SKM-1 (cell line): Measurements from ENCODE around the gene PSMA5.

ENCODE experiments used
- DNase-seq: peaks from one replicate; lab custom pipeline; 2025; ENCODE audit not compliant: unreplicated experiment; lab: John Stamatoyannopoulos, UW

The PSMA5 gene

GRCh38 chr1:109370712-109371340 is 55.4 kb downstream of the PSMA5 start:
- DNase-seq = no peak

GRCh38 chr1:109369167-109369746 is 57.0 kb downstream of the PSMA5 start:
- no peak for DNase-seq

GRCh38 chr1:109368464-109368863 is 57.8 kb downstream of the PSMA5 start:
- no peak for DNase-seq

- no peak for DNase-seq
Observed at GRCh38 chr1:109367626-109368025, 58.6 kb downstream of the PSMA5 start.

- DNase-seq = no peak
Observed at GRCh38 chr1:109365642-109366204, 60.5 kb downstream of the PSMA5 start.

GRCh38 chr1:109361649-109362048 is 64.6 kb downstream of the PSMA5 start:
- no peak for DNase-seq

GRCh38 chr1:109361069-109361468 is 65.2 kb downstream of the PSMA5 start:
- no peak for DNase-seq

- DNase-seq = no peak
Observed at GRCh38 chr1:109357616-109358015, 68.6 kb downstream of the PSMA5 start.

- DNase-seq = no peak
Observed at GRCh38 chr1:109356915-109357314, 69.3 kb downstream of the PSMA5 start.

- DNase-seq = no peak
Observed at GRCh38 chr1:109356505-109356904, 69.7 kb downstream of the PSMA5 start.

GRCh38 chr1:109354929-109355328 is 71.3 kb downstream of the PSMA5 start:
- no peak for DNase-seq

- DNase-seq = no peak
Observed at GRCh38 chr1:109351457-109351856, 74.8 kb downstream of the PSMA5 start.

- no peak for DNase-seq
Observed at GRCh38 chr1:109350655-109351054, 75.6 kb downstream of the PSMA5 start.

- DNase-seq = no peak
Observed at GRCh38 chr1:109350182-109350581, 76.1 kb downstream of the PSMA5 start.
